IgD-negative memory B cell (primary cell): Measurements from ENCODE around the gene RACK1. TPM values are rescaled to one million over a fixed set of nuclear protein-coding genes. Genes with fewer than 3 reads are reported as not detected.

ENCODE experiments used
- H3K27ac Mint-ChIP-seq, 3 donors: one replicate each; pipeline ENCODE4 v1.8.0; 2020 to 2022; ENCODE audit warnings: mild to moderate bottlenecking in 3 of 3, mixed read lengths in 3 of 3, moderate library complexity in 1 of 3
- H3K27me3 Mint-ChIP-seq: one replicate; pipeline ENCODE4 v1.8.0; 2021; ENCODE audit warnings: mixed read lengths
- H3K36me3 Mint-ChIP-seq: one replicate; pipeline ENCODE4 v1.8.0; 2020; ENCODE audit warnings: mild to moderate bottlenecking, mixed read lengths
- H3K4me1 Mint-ChIP-seq, 3 donors: one replicate each; pipeline ENCODE4 v1.8.0; 2020 to 2022; ENCODE audit warnings: mixed read lengths in 3 of 3, mild to moderate bottlenecking in 1 of 3
- H3K4me3 Mint-ChIP-seq, 4 donors: one replicate each; pipeline ENCODE4 v1.8.0; 2020 to 2022; ENCODE audit warnings: mild to moderate bottlenecking in 4 of 4, mixed read lengths in 4 of 4, moderate library complexity in 3 of 4
- H3K9me3 Mint-ChIP-seq, 3 donors: one replicate each; pipeline ENCODE4 v1.8.0; 2020 to 2021; ENCODE audit warnings: mixed read lengths in 3 of 3, mild to moderate bottlenecking in 1 of 3
- polyA plus RNA-seq: library from polyadenylated mRNA; unstranded; fragments of 300-500 nt; fragmentation: Illumina TruSeq; gene quantifications from one replicate; pipeline ENCODE4 v1.2.3, GENCODE V29; 2021

Gene RACK1
- polyA plus RNA-seq, 1 donor from 2014 or later: 2,243 TPM

- Mint-ChIP-seq H3K4me1 (peaks cover 7 to 8% (median 8%) of the 10 kb centered on the region in 3 donors), H3K36me3 (peaks cover 2% of the 10 kb centered on the region), H3K27me3 (no peaks in the 10 kb centered on the region), H3K9me3 (no peaks in the 10 kb centered on the region), H3K27ac (no peak overlapping the region), H3K4me3 (peak overlapping the region in 2 of 4 donors; percentile 25 to 58)
Observed at GRCh38 chr5:181265092-181265671, 21.5 kb upstream of the RACK1 start.

- H3K27ac Mint-ChIP-seq: peak overlapping the region in 2 of 3 donors; percentile 49 to 80
- peak overlapping the region in 3 of 4 donors; percentile 13 to 93 (median 16) for H3K4me3 Mint-ChIP-seq
Observed at GRCh38 chr5:181263633-181264032, 19.9 kb upstream of the RACK1 start.

GRCh38 chr5:181261320-181262049 is 17.8 kb upstream of the RACK1 start:
- peak overlapping the region; percentile 93 to 100 (median 98) for H3K4me3 Mint-ChIP-seq
- H3K27ac Mint-ChIP-seq: peak overlapping the region; percentile 80 to 96 (median 95)
- H3K27me3 Mint-ChIP-seq: no peaks in the 10 kb centered on the region
- peaks cover 25 to 37% (median 30%) of the 10 kb centered on the region in 3 donors for H3K4me1 Mint-ChIP-seq
- no peaks in the 10 kb centered on the region for H3K9me3 Mint-ChIP-seq
- H3K36me3 Mint-ChIP-seq: peaks cover 2% of the 10 kb centered on the region

More at GRCh38 chr5:181263633-181264032, 19.9 kb upstream of the RACK1 start:
- H3K27me3 Mint-ChIP-seq: no peaks in the 10 kb centered on the region
- peaks cover 2% of the 10 kb centered on the region for H3K36me3 Mint-ChIP-seq
- no peaks in the 10 kb centered on the region for H3K9me3 Mint-ChIP-seq
- peaks cover 12 to 22% (median 20%) of the 10 kb centered on the region in 3 donors for H3K4me1 Mint-ChIP-seq

GRCh38 chr5:181260720-181261319 is 17.1 kb upstream of the RACK1 start, which contains the start of gene TRIM52:
Gene TRIM52, minus strand, starts transcription at chr5:181261143. Its CDS starts 330 bp downstream, at chr5:181260813.
- Mint-ChIP-seq H3K27me3 (no peaks in the 10 kb centered on the region), H3K27ac (peak within 1 kb of the TSS; percentile 80 to 96 (median 95)), H3K36me3 (peaks cover 3% of the 10 kb centered on the region), H3K9me3 (no peaks in the 10 kb centered on the region), H3K4me1 (peaks cover 29 to 42% (median 30%) of the 10 kb centered on the region in 3 donors), H3K4me3 (peak within 1 kb of the TSS; percentile 93 to 100 (median 98))

- H3K4me3 Mint-ChIP-seq: peak overlapping the region; percentile 93 to 100 (median 98)
- H3K4me1 Mint-ChIP-seq: peaks cover 30 to 48% (median 35%) of the 10 kb centered on the region in 3 donors
- H3K27me3 Mint-ChIP-seq: no peaks in the 10 kb centered on the region
- H3K36me3 Mint-ChIP-seq: peaks cover 4% of the 10 kb centered on the region
- peak overlapping the region; percentile 80 to 96 (median 95) for H3K27ac Mint-ChIP-seq
- H3K9me3 Mint-ChIP-seq: no peaks in the 10 kb centered on the region
Observed at GRCh38 chr5:181259974-181260719, 16.4 kb upstream of the RACK1 start.

- Mint-ChIP-seq H3K9me3 (no peaks in the 10 kb centered on the region), H3K27me3 (no peaks in the 10 kb centered on the region), H3K4me1 (peaks cover 33 to 53% (median 40%) of the 10 kb centered on the region in 3 donors), H3K4me3 (peak overlapping the region; percentile 93 to 100 (median 98)), H3K27ac (peak overlapping the region in 2 of 3 donors; percentile 80 to 96), H3K36me3 (peaks cover 4% of the 10 kb centered on the region)
Observed at GRCh38 chr5:181259283-181259682, 15.6 kb upstream of the RACK1 start.

- Mint-ChIP-seq H3K9me3 (no peaks in the 10 kb centered on the region), H3K27ac (peak overlapping the region in 2 of 3 donors; percentile 20 to 43), H3K4me1 (peaks cover 33 to 53% (median 40%) of the 10 kb centered on the region in 3 donors), H3K4me3 (peak overlapping the region; percentile 93 to 100 (median 98)), H3K27me3 (no peaks in the 10 kb centered on the region), H3K36me3 (peaks cover 4% of the 10 kb centered on the region)
Observed at GRCh38 chr5:181258576-181258975, 14.9 kb upstream of the RACK1 start.

GRCh38 chr5:181255836-181256578 is 12.3 kb upstream of the RACK1 start:
- Mint-ChIP-seq H3K9me3 (no peaks in the 10 kb centered on the region), H3K36me3 (peaks cover 4% of the 10 kb centered on the region), H3K27ac (peak overlapping the region in 1 of 3 donors; percentile 49), H3K4me1 (peaks cover 38 to 59% (median 46%) of the 10 kb centered on the region in 3 donors), H3K4me3 (peak overlapping the region in 2 of 4 donors; percentile 30 to 56), H3K27me3 (no peaks in the 10 kb centered on the region)

- peak overlapping the region in 1 of 4 donors; percentile 30 for H3K4me3 Mint-ChIP-seq
- peaks cover 2% of the 10 kb centered on the region for H3K36me3 Mint-ChIP-seq
- H3K27ac Mint-ChIP-seq: peak overlapping the region in 1 of 3 donors; percentile 49
- no peaks in the 10 kb centered on the region for H3K27me3 Mint-ChIP-seq
- H3K4me1 Mint-ChIP-seq: peaks cover 32 to 55% (median 44%) of the 10 kb centered on the region in 3 donors
- no peaks in the 10 kb centered on the region for H3K9me3 Mint-ChIP-seq
Observed at GRCh38 chr5:181255276-181255675, 11.6 kb upstream of the RACK1 start.

- Mint-ChIP-seq H3K36me3 (no peaks in the 10 kb centered on the region), H3K9me3 (no peaks in the 10 kb centered on the region), H3K4me1 (peaks cover 34 to 44% (median 36%) of the 10 kb centered on the region in 3 donors), H3K4me3 (peak overlapping the region; percentile 92 to 99 (median 95)), H3K27ac (peak overlapping the region; percentile 85 to 93 (median 90)), H3K27me3 (no peaks in the 10 kb centered on the region)
Observed at GRCh38 chr5:181248277-181248676, 4.6 kb upstream of the RACK1 start.

- Mint-ChIP-seq H3K9me3 (no peaks in the 10 kb centered on the region), H3K27me3 (no peaks in the 10 kb centered on the region), H3K4me3 (peak overlapping the region; percentile 92 to 99 (median 95)), H3K4me1 (peaks cover 43 to 48% (median 46%) of the 10 kb centered on the region in 3 donors), H3K36me3 (peaks cover 3% of the 10 kb centered on the region), H3K27ac (peak overlapping the region; percentile 85 to 99 (median 90))
Observed at GRCh38 chr5:181246276-181247049, 2.8 kb upstream of the RACK1 start.

- Mint-ChIP-seq H3K4me1 (peaks cover 44 to 48% (median 44%) of the 10 kb centered on the region in 3 donors), H3K36me3 (peaks cover 3% of the 10 kb centered on the region), H3K27me3 (no peaks in the 10 kb centered on the region), H3K4me3 (peak overlapping the region; percentile 92 to 99 (median 95)), H3K27ac (peak overlapping the region; percentile 85 to 99 (median 90)), H3K9me3 (no peaks in the 10 kb centered on the region)
Observed at GRCh38 chr5:181245427-181246275, 1.9 kb upstream of the RACK1 start.
